ENCODE measurements around the gene CMSS1. TPM values are rescaled to one million over a fixed set of nuclear protein-coding genes. Genes with fewer than 3 reads are reported as not detected.

Gene CMSS1
- total RNA-seq, 1 donor from 2014 or later, result 9.7 TPM

- no peak for DNase-seq (ENCODE audit: low spot score)
- ATAC-seq, result no peak
Measured at GRCh38 chr3:99976584-99976983, 158.9 kb downstream of the CMSS1 start.

DNA sequence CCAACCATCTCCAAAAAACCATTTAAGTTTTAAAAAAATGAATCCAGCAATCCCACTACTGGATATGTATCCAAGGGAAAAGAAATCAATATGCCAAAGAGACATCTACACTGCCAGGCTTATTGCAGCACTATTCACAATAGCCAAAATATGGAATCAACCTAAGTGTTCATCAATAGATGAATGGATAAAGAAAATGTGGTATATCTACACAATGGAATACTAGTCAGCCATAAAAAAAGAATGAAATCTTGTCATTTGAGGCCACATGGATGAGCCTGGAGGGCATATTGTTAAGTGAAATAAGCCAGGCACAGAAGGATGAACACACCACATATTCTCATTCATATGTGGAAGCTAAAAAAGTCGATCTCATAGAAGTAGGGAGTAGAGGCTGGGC is 160.6 kb downstream of the CMSS1 start:
- DNase-seq (ENCODE audit: low spot score) (no peak), ATAC-seq (no peak)

- DNase-seq (ENCODE audit: low spot score) (no peak), ATAC-seq (no peak)
Measured at GRCh38 chr3:99980606-99981005, 162.9 kb downstream of the CMSS1 start.

DNA sequence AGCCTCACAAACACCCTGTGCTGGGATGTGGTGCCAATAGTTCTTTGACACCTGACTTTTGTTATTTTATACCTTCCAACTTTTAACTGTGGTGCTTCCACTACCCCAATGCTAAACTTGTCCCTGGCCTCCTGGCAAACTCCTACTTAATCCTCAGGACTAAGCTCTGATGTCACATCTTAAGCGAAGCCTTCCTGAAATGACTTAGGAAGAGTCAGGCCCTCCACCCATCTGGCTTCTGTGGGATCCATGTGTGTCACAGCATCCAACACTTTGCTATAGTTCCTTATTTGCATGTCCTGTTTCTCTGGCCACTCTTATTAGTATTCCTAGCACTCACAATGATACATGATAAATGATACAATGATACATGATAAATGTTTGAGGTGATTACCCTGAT is 163.5 kb downstream of the CMSS1 start:
- DNase-seq (ENCODE audit: low spot score) (no peak), ATAC-seq (no peak)

- no peak for DNase-seq (ENCODE audit: low spot score)
- ATAC-seq, result no peak
Measured at GRCh38 chr3:99982650-99983049, 165.0 kb downstream of the CMSS1 start.

DNA sequence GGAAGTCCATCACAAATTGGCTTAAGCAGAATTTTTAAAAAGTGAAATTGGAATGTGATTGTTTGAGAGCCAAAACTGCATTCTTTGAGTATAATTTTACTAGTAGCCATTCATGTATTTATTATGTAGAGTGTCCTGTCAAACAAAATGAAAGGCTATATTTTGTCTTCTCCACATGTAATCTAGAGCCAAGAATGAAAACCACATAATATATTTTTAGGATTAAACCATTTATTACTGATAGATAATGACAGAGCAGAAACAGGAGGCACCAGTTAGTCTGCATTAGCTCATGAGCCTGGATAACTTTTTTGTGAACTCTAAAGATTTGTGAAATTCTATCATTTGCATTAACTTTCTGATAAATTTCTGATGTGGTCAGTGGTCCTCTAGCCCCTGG is 166.5 kb downstream of the CMSS1 start:
- ATAC-seq (no peak), DNase-seq (ENCODE audit: low spot score) (no peak)

DNA sequence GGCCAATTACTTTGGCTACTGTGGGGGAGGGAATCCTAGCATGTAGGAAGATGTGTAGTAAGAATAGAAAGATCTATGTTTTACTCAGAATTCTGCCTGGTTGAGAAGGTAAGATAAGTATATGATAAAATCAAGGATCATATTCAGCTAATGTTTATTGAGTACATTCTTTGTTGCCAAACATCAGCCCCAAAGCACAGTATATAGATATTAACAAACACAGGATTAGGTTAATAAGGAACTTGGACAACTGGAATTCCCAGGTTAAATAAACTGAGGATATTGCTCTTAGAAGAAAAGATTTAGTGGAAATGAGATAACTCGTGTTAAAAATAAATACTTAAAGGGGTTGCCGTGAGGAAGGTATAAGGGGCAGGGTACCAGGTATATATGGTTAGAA is 167.0 kb downstream of the CMSS1 start:
- no peak for DNase-seq (ENCODE audit: low spot score)
- no peak for ATAC-seq

GRCh38 chr3:99990179-99990578 is 172.5 kb downstream of the CMSS1 start:
- ATAC-seq (peak; percentile 71), DNase-seq (ENCODE audit: low spot score) (no peak)

- ATAC-seq (no peak), DNase-seq (ENCODE audit: low spot score) (no peak)
Measured at GRCh38 chr3:99997293-99997692, 179.6 kb downstream of the CMSS1 start.

GRCh38 chr3:99999536-99999935 is 181.9 kb downstream of the CMSS1 start:
- ATAC-seq, result no peak
- DNase-seq (ENCODE audit: low spot score), result no peak

DNA sequence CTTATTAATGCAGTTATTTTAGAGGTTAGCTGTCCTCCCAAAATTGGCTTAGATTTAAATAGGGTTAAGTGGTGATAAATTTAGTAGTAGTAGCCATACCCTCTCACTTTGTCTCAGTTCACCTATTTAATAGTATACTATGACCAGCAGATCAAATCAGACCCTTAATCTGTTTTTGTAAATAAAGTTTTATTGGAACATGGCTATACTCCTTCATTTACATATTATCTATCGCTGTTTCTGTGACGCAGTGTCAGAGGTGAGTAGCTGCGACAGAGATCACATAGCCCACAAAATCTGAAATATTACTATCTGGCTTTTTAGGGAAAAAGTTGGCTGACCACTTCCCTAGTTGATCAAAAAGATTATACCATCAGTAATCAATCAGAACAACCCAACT is 183.4 kb downstream of the CMSS1 start:
- ATAC-seq (no peak), DNase-seq (ENCODE audit: low spot score) (no peak)

- no peak for DNase-seq (ENCODE audit: low spot score)
- ATAC-seq, result no peak
Measured at GRCh38 chr3:100001526-100002270, 184.0 kb downstream of the CMSS1 start.

GRCh38 chr3:100002599-100003350 is 185.1 kb downstream of the CMSS1 start:
- DNase-seq (ENCODE audit: low spot score) (no peak), ATAC-seq (no peak)

GRCh38 chr3:100003609-100004503 is 186.2 kb downstream of the CMSS1 start:
- ATAC-seq (no peak), DNase-seq (ENCODE audit: low spot score) (no peak)

GRCh38 chr3:100004931-100005330 is 187.3 kb downstream of the CMSS1 start:
- DNase-seq (ENCODE audit: low spot score), result no peak
- no peak for ATAC-seq

DNA sequence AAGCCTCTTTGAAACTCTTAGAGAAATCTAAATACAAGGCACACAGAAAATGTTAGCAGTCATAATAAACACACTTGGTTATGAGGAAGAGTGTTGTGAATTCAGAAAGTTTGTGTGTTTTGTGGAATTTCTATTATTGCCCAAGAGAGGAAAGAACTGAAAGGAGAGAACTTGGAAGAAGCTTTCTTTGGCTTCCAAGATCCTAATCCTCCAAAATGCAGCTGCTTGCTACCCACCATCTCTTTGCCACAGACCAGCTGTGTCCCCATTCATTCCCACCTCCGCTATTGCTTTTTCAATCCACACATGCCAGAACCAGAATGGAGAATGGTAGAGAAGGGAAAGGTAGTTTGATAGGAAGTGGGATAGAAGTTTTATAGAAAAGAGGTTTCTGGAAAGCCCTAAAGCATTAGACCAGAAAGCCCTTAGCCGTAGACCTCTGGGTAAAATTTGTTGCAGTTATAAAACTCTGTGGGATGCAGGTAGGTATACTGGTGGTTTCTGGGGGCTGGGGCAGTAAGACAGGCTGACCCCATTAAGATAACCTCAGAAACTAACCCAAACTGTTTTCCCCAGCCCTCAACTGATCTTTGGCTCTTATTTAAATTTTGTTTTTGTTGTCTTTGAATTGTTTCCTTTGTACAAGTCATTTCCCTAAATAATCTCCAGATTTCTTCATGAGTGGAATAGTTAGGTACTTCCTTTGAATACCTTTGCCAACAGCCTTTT is 188.2 kb downstream of the CMSS1 start:
- no peak for ATAC-seq
- DNase-seq (ENCODE audit: low spot score), result no peak

DNA sequence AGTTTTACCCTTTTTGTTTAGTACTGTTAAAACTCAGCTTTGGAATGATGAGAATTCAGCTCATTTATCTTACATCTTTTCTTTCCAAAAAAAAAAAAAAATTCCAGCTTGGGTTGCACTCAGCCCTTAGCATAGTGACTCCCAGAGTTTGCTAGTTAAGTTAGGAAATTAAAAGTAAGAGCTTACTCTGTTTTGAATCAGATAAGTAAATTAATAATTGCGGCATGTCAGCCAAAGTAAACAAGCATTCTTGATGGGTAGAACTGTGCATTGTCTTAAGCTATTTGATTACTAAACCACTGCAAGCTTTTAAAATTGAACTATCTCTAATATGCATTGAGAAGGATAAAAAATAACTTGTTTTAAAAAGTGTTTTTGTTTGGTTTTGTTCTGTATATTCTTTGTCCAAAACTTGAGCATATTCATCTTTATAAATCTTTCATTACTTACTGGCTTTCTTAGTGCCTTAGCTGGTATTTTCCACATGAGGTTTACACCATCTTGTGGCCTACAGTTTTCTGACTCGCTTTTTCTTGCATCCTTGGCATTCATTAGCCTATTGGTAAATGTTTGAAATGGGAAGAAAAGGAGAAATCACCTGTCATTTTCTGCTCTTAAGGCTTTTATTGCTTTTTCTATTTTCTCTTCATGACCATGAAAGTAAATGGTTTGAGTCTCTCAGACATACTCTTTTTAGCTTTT is 189.1 kb downstream of the CMSS1 start:
- ATAC-seq (peak; percentile 54), DNase-seq (ENCODE audit: low spot score) (no peak)

- ATAC-seq (no peak), DNase-seq (ENCODE audit: low spot score) (no peak)
Measured at GRCh38 chr3:100007313-100007712, 189.7 kb downstream of the CMSS1 start.

DNA sequence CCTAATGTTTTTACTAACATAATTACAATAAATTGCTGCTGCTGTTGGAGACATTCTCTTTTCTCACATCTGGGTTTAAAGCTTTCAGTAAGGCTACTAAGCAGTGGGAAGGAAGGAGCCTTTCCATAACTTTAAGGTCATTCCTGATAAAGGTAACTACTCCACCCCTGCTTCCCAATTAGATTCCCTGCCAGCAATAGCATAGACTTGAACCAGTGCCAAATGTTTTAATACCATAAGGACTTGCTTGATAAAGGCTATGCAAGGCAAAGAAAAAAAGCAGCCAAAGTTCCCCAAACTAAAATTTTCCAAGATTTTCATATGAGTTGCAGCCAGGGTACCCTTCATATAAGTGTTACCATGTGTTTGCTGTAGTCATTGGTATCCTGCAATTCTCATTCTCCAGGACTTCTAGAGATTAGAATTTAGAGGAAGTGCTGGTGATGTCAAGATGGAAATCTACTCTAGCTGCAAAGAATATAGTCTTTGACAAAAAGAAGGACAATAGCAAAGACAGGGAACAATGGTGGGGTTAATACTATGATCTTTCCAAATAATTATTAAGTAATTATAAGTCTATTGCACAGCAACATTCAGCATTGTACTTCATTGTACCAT is 190.5 kb downstream of the CMSS1 start:
- no peak for ATAC-seq
- no peak for DNase-seq (ENCODE audit: low spot score)

All from left lobe of liver (tissue), 2 donors.